RPMI7951 (cell line): Measurements from ENCODE around the gene MAST4. TPM values are rescaled to one million over a fixed set of nuclear protein-coding genes. Genes with fewer than 3 reads are reported as not detected.
"Not testable (repeated sequence)": the region's sequence is repeated elsewhere in the genome, so short reads cannot be mapped to it uniquely, and the experiment has no call there.

Experiments
- DNase-seq: peaks from one replicate; pipeline ENCODE4 v3.0.0-alpha.2; 2012; ENCODE audit warnings: low read depth
- total RNA-seq: library from RNA; depleted of rRNA; stranded (reverse); fragments of >200 nt; shearing (Covaris generic); gene quantifications from 2 replicates; pipeline ENCODE4 v1.2.3, GENCODE V29; 2014

MAST4 gene
- total RNA-seq, 1 experiment from 2014 or later = 4.8 TPM

DNA sequence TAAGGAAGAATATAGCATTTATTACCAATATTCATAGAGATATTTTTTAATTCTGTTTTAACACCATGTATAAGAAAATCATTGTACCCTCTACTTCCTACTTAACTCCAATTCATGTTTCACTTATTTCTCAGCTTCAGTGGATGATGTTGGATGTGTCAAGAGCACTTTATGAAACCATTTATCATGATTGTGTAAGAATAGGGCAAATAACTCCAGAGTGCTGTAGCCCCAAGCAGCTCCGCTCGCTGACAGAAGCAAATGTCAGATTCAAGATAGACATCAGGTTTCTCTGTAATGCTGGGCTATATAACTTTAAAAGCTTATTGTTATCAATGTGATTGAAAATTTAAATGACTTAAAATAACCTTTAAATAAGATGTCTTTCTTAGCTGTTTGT, 50.4 kb downstream of the MAST4 start:
- DNase-seq = no peak

DNA sequence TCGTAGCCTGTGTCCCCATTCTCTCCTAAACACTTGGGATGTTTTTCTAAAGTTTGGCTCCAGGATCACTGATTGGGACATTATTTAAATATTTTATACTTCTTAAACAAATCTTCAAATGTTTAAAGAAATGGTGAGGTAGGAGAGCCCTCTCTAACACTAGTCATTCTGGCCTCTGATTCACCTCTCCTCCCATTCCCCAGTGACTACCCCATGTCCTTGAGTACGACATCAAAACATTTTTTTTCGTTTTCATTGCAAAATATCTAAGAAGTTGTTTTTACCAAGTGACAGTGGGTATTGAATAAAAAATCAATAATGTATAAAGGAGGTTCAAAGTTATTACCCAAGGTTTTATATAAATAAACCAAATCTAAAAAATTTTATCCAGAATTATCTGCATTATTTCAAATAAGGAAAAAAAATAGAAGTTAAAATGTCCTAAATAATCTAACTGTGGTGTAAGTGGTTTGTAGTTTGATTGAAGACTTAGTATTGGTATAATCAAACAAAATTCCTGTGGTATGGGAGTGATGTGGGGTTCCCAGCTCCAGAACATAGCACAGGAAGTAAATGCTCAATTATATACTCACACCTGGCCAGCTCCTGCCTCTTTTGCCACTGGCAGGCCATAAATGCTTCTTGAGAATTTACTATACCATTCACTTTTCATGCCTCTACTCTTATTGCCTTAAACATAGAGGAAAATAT, 51.1 kb downstream of the MAST4 start:
- no peak for DNase-seq

DNA sequence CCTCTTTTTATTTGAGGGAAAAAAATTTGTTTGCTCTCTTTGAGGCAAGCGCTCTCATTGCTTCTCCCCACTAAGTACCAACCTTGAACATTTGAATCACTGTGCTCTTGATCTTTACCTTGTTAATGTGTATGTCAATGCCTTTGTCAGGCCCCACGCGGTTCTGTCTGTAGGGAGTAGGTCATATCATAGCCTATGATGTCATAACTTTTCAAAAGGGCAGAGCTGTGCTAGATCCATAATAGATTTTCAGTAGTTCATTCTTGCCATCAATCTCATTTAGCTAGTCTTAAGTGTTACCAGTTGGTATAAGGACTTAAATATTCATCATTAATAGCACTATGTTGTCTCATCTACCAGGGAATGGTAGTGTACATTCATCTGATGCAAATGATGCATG, 56.6 kb downstream of the MAST4 start:
- no peak for DNase-seq

DNA sequence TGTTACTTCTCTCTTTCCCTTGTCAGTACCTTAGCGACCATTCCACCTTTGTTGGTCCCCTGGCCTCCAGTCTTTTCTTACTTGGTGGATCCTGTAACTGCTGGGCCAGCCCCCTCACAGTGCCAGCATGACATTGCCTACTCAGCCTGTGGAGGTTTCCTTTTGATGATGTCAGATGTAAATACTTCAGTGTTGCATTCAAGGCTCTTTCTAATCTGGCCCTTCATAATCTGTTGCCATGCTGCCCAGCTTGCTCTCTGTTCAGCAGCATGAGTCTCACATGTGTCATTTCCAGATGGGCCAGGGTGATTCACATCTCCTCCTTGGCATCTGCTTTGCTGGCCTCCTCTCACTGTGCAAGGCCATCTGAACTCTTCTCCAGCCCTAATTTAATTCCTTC, 57.1 kb downstream of the MAST4 start:
- peak; percentile 78 for DNase-seq

DNA sequence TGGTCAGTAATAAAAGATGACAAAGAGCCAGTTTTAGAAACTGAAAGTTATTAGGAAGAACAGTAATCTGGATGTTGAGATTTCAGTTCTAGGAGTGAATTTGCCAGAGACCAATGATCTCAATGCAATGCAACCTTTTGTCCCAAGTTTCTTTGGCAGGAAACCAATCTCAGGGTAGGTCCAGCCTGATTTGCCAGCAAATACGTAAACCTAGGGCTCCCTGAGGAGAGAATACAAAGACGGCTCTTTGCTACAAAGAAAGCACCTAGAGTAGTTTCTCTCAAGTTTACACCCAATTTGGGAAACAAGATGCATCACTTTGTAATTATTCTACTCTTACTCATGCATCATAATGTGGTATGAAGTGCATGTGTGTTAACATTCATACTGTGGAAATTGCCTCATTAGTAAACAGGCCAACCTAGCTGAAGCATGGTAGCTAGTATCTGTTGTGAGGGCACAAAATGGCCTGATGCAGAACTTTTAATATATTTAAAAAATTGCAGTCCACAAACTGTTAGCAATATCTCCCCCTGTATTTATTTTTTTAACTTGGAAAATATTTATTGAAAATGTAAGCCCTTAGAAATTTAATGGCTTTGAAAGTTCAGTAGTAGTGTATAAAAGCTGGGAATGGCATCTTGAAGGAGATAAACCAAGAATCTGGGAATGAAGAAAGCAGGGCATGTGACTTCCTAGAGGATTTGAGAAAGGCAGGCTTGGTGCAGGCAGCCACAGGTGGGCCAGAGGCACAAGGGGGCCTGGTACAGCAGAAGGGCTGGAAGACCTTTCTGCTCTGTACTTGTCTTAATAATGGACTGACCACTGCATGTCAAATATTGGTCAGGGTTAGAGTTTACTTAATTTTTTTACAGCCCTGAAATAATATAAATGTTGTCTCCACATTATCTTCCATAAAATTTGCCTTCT, 59.5 kb downstream of the MAST4 start:
- DNase-seq = no peak

DNA sequence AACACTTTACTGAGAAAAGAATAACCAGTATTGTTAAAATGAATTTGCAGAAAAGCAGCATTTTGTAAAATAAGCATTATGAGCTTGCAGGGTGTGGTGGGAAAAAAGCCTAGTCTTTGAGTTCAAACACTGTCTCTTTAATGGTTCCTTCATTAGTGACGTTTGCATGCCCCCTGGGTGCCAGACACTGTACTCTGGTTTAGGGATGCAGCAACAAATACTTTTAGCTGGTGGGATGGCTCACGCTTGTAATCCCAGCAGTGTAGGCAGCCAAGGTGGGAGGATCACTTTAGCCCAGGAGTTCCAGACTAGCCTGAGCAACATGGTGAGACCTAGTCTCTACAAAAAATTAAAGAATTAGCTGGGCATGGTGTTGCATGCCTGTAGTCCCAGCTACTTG, 62.3 kb downstream of the MAST4 start:
- DNase-seq = no peak

DNA sequence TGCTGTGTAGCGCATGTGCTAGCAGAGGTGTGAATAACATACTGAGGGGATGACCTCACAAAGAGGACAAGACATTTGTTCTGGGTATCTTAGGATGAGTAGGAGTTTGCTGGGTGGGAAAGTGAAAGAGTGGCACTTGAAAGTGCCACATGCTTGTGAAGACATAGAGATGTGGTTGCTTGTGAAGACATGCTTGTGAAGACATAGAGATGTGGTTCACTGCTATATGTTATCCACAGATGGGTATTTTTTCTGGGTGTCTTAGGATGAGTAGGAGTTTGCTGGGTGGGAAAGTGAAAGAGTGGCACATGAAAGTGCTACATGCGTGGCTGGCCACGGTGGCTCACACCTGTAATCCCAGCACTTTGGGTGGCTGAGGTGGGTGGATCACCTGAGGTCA, 63.6 kb downstream of the MAST4 start:
- DNase-seq = no peak

DNA sequence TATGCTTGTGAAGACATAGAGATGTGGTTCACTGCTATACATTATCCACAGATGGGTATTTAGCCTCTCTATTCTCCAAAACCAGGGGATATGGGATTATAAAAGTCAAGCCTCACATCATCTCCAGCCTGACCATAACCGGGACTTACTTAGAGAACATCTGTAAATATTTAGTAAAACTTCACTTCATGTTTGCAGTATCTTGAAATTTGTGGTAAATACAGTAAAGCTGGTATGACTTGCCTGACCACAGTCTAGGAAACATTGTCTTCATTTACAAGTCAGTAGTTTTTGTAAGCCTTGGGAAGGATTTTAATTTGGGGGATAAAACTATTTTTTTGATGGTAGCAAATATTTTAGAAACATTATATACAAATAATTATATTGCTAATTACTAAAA, 64.2 kb downstream of the MAST4 start:
- DNase-seq = no peak

DNA sequence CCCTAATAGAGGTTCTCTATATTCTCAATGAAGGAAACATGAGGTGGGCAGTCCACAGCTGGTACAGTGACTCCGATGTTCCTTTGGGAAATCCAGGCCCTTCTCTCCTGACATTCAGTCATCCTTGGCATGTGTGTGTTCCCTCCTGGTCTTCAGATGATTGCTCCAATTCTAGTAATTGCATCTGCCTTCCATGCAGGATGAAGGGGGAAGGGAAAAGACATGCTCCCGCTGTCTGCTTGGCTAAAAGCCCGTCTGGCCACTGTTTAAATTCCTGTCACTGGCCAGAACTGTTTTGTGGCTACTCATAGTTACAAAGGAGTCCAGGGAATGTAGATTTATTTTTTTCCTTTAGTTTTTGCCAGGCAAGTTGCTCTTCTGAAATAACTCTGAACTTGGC, 65.0 kb downstream of the MAST4 start:
- peak; percentile 32 for DNase-seq

DNA sequence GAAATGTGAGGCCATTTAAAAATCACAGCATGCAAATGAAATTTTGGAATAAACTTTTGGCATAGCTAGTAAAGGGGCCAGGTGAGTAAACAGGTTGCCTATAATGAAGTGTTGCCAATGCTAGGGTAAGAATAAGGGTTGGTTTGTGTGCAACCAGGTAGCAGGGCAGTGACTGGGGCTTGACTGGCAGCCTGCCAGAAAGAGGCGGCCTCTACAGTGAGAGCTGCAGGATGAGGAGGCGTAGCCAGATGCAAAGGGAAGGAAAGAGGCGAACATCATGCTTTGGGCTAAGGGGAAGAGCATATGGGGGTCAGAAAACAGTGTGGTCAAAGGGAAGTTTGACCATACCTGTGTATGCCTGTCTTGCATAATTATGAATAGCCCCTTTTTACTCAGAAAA, 70.6 kb downstream of the MAST4 start:
- no peak for DNase-seq

DNA sequence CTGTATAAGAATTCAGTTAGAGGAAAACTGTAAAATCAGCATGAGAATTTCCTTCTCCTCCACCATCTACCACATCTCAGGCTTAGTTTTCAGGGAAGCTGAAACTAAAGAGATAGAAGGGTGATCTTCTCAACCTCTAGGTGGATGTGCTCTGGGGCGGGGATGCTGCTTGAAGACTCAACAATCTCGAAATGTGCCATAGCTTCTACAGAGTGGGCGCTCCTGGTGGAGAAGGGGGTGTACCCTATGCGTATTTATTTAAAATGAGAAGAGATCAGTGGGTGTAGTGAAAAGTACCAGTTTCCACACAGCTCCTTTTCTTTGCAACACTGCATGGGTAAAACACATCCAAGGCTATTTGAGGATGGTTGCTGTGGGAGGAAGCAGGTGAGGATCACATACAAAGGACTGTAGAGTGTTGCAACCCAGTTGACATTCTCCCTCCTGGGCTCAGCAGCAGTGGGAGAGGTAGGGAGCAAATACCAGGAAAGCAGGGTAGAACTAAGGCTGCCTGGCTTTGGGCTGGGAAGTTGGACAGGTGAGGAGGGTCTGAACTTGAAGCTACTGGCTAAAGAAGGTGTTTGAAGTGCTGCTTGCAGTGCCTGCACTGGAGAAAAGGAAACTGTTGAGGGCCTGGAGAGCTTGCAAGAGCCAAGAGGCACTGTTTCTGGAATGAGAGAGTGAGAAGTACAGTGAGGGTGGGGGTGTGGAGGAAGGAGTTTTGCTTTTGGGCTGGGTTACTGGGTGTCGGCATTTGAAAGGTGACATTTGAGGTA, 73.1 kb downstream of the MAST4 start:
- DNase-seq = no peak

DNA sequence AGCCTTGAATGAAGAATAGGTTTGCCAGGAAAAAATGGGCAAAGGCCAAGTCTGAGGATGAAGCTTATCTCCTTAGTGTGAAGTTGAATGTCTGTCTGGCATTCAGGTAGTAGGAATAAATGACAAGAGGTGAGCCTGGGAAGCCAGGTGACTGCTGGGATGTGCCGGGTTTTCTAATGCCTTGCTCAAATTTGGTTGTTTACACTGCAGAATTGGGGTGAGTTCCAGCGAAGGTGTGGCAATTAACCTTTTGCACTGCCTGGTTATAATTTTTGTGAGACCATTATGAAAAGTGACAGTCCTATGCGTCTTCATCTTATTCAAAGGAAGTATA, 73.6 kb downstream of the MAST4 start:
- DNase-seq = no peak

DNA sequence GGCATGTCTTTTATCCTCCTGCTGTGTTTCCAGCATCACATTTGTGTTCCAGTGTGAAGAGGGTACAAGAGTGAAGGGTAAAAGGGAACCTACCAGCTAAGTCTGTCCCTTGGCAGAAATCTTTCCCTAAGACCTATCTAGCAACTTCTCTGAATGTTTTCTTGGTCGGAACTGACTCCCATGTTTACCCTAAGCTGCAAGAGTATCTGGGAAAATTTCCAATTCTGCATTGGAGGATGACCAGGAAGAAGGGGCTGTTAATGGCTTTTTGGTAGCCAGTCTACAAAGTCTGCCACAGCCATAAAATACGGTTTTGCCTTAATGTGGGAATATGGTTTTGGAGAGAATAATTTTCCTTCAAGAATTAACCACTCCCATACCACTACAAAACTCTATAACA, 75.1 kb downstream of the MAST4 start:
- no peak for DNase-seq

DNA sequence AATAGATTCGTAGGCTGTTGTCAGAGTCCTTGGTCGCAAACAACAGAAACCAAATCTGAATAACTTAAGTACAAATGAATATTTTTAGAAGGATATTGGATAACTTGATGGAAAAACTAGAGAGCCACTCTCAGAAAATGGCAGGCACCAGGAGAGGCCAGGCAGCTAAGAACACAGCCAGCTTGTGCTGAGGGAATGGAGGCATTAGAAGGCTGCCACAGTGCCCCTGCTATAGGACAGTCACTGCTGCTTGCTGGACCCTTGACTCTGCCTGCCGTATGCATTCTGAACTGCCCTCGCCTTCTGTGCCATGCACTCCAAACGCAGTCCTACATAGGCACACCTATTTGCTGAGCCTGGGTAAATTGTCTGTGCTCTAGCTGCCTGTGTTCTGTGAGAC, 78.6 kb downstream of the MAST4 start:
- DNase-seq = no peak

DNA sequence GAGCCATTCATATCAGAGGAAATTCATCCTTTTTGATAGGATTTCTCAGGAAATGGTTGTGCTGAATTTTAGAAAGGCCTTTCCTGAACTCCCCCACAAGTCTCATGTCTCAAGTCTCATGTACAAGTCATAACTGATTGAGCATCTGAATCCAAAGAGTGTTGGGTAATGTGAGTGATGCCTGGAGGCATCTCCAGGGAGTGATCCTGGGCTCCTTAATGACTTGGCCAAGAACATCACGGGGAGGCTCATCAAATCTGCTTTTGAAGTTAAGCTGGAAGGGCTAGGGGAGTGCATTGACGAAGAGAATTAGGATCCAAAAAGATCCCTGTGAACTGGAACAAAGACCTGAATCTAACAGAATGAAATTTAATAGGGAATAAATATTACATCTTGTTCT, 79.2 kb downstream of the MAST4 start:
- DNase-seq = no peak

DNA sequence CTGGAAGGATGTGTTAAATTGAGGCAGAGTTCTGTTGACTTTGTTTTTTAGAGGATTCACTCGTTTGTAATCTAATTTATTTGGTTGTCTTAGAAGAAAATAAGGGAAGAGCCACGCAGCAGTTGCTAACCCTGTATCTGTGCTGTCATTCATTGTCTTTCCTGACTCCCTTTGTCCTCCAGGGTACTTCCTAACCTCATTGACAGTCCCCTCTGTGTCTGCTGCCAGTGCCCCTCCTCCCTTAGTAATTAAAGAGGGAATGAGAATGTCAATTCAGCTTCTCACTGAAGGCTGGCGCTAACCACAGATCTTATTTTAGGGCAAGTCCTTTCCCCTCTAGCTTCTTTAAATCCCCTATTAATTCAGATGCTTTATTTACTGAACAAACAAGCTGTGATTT, 84.0 kb downstream of the MAST4 start:
- DNase-seq = no peak

DNA sequence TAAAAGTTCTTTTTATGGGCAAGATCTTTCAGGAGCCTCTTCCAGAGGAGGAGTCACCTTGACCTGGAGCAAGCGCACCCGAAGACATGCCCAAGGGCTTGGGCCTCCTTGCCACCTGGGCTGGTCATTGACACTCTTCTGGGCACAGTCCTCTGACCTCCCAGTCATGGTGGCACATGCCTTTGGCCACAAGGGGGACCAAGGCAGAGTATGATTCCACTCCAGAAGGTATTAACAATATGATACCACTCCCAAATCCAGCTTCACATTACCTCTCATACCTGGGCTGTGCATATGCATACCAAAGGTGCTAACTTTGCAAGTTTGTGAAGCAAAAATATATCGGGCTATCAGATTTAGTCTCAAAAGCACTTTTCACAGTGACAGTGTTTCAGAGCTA, 84.6 kb downstream of the MAST4 start:
- no peak for DNase-seq

DNA sequence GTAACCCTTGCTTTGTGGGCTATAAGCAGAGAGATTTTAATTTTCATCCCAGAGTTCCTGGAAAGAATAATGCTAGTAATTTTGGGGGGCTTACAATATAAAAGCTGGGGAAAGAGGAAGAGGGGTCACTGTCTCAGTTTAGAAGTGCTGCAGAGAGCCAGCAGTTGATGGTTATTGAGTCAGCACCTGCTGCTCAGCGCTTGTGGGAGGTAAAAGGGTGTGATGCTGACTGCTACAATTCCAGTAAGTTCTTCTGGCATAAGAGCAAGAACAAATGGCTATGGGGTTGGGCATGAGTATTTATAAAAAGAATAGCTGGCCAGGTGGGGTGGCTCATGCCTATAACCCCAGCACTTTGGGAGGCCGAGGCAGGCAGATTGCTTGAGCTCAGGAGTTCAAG, 88.5 kb downstream of the MAST4 start:
- DNase-seq = no peak

DNA sequence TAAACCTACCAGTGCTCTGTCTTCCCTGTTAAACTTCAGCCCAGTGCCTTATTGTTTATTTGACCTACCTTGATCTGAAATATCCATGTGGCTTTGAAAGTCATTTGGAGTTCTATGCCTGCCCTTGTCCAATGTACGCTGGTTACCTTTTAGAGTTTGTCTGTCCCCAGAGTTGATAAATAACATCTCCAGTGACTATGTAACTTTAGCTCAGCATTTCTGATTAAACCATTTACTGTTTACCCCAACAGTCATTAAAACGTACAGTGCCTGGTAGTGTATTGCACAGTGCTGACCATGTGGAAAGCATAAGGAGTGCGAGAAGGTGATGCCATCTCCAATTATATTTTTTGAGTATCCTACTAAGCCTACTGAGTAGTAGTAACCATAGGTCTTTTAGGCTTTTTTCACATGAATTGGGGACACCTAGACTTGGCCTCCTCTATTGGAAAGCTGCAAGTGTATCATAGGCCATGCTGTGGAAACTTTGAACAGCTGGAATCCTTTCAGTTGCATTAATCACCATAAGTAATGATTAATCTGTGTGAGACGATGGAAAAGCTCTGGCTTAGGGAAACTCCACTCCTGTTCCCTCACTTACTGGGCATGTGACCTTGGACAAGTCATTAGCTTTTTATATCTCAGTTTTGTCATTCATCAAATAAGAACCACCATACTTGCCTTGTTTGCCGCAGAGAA, 93.5 kb downstream of the MAST4 start:
- no peak for DNase-seq

DNA sequence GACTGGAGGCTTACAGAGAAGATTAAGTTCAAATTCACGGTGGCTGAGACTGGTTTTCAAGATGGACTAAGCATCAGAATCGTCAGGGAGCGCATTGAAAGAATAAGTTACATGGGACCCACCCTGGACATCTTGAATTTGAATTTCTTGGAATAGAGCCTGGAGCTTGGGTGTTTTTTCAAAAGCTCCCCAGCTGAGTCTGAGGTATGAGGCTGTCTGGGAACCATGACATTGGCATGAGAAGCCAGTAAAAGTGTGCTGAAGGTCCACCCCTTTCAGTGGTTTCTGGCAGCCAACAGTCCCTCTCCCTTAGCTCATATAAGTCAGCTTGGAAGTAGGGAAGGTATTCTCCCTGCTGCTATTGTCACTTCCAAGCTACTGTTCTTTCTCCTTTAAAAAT, 97.8 kb downstream of the MAST4 start:
- no peak for DNase-seq

DNA sequence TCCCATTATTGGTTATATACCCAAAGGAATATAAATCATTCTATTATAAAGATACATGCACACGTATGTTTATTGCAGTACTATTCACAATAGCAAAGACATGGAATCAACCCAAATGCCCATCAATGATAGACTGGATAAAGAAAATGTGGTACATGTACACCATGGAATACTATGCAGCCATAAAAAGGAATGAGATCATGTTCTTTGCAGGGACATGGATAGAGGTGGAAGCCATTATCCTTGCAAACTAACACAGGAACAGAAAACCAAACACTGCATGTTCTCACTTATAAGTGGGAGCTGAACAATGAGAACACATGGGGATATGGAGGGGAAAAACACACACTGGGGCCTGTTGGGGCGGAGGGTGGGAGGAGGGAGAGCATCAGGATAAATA, 99.6 kb downstream of the MAST4 start:
- DNase-seq = not testable (repeated sequence)
